MV-4-11 (cell line): ENCODE measurements around the gene EHD4.

Experiments
- DNase-seq: peaks from one replicate; lab custom pipeline; 2025; lab: John Stamatoyannopoulos, UW

Gene EHD4

DNA sequence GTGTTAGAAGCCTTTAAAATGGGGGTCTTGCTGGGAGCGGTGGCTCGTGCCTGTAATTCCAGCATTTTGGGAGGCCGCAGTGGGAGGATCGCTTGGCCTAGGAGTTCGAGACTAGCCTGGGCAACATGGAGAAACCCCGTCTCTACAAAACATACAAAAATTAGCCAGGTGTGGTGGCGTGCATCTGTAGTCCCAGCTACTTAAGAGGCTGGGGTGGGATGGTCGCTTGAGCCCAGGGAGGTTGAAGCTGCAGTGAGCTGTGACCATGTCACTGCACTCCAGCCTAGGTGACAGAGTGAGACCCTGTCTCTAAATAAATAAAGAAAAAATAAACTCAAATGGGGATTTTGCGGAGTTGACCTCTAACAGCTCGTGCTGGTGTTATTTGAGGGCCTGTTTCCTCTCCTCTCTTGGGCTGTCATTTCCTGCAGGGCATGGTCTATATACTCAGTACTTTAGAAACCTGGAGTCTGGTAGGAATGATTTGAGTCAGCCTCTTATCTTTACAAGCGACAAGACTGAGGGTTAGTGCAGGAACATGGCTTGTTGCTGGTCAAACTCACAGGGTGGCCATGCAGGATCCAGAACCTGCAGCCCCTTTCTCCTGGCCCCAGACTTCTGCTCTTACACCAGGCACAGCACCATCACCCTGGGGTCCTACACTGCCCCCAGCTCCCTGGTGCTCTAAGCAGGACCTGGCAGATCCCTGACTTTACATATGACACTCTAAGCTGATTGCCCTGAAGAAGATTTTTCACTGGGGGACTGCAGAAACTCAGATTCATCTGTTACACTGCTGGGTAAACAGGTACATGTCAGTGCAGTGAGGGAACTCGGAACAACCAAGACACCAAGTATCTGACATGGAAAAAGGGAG, 15.1 kb downstream of the EHD4 start:
- no peak for DNase-seq

DNA sequence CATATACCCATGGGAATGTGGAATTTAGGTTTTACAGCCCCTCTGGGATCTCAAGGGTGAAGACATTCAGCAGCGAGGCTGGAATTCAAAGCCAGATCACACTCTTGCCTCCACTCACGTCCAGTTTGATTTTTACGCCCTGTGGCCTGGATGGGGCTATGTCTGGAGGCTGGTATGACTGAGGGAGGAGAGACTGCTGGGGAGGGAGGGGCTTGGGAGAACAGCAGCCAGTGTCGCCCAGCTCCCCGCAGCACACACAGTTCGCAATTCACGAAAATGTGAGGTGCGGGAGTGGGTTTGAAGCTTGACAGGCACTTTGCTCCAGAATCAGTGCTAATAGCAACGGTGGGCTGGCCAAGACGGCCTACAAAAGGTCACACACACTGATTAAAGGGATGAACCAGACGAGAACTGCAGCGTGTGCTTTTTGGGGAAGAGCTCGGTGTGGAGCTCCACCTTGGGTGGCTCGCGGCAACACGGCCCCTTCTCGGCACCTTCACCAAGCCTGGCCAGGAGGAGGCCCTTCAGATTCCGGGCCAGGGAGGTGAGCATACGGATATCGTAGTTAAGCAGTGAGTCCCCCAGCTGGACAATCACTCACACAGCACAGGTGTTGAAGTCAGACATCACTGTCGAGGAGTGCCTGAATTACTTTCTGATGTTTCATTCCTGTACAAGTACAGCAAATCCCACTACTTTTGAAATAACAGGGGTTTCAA, 16.4 kb downstream of the EHD4 start:
- DNase-seq = no peak

DNA sequence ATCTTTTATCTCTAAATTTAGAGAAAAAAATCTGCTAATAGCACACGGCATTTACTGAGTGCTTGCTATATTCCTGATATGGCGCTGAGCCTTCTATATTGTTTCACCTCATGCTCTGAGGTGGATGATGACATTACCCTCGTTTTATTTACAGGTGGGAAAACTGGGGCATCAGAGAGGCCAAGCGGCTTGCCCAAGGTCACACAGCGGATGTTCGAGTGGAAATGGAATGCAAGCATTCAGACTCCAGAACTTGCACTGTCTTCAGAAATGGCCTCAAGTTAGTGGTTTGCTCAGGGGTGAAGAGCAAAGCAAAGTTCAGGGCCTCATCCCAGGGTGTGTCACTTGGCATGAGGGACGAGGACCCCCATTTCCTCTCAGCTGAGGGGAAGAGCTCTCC, 17.3 kb downstream of the EHD4 start:
- DNase-seq = no peak

DNA sequence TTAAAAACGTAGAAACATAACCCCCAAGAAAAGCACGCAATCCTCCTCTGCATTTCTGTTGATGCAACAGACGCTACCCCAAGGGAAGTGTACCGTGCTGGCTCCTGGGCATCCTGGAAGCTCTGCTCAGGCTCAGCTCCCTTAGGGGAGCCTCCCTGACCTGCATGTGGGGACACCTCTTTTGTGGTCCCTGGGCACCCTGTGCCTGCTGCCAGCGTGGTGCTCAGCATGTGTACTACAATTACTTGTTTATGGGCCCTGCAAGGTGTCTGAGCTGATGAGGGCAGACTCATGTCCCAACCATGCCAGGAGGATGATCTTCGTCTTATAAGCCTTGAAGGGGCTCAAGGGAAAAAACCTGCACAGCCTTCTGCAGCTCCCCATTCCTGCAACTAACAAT, 18.3 kb downstream of the EHD4 start:
- DNase-seq = no peak

DNA sequence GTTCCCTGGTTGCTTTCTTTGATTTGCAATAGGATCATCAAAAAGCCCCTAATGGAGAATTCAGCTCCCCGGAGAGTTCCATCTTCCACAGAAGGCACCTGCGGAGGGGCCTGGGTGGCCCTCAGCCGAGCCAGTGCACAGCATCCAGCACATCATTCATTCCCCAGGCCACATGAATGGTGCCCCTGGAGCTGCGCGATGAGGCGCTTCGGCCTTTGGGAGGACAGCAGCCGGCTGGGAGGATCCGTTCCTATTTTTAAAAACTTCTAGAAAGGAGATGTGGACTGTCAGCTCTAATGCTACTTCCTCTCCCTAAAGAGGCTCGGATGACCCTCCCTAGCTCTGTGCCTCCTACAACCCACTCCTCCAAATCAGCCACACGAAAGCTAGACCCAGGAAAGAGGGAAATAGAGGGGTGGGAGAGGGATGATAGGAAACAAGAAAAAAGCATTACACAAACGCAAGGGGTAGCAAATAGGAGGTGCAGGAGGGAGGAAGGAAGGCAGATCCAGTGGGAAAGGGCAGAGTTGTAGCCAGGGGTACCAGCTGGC, 20.3 kb downstream of the EHD4 start:
- peak; percentile 46 for DNase-seq

DNA sequence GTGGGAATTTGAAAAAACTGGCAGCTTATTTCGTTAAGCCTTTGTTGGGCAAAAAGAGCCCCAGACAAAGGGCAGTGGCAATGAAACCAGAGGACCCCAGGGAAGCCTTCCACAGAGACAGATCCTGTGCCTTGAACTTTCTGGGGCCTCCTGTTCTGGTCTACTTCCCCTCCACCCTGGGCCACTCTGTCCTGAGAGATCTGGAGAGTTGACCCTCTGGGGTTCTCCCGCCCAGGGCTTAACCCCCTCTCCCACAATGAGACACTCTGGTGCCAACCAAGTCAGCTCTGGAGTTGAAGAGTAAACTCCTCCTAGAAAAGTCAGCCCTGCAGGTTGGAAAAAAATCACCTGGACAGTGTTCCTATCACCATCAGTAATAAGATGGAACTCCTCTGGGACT, 20.8 kb downstream of the EHD4 start:
- no peak for DNase-seq

DNA sequence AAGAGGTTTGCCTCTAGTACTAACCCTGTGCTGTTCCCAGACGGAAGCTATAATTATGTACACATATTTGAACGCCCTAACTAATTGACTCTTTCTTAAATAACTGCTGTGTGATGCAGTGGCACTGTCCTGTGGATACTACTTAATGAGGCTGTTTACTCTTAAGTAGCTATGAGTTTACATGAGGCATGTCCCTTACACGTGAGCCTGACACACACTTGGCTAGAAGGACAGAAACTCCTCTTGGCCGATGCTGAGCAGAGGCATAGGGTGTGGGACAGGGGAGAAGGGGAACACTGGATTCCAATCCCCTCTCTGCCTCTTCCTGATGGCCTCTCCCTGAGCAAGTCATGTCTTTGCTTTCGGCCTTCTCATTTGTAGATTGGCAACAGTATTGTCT, 21.9 kb downstream of the EHD4 start:
- DNase-seq = no peak

DNA sequence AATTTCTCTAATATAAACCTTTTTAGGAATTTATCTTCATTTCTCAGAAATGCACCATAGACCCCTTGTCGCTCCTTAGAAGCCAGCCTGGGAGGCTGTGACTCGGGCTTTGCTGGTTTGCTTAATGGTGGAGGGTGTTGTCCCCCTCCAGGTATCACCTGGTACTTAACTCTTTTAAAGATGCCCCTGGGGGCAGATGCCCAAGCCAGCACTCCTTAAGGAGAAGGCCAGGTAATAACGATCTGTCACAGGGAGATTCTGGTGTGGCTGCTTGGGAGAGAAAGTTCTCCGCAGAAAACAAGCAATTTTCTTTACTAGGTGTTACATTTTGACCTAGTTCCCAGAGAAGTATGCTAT, 22.3 kb downstream of the EHD4 start:
- no peak for DNase-seq

DNA sequence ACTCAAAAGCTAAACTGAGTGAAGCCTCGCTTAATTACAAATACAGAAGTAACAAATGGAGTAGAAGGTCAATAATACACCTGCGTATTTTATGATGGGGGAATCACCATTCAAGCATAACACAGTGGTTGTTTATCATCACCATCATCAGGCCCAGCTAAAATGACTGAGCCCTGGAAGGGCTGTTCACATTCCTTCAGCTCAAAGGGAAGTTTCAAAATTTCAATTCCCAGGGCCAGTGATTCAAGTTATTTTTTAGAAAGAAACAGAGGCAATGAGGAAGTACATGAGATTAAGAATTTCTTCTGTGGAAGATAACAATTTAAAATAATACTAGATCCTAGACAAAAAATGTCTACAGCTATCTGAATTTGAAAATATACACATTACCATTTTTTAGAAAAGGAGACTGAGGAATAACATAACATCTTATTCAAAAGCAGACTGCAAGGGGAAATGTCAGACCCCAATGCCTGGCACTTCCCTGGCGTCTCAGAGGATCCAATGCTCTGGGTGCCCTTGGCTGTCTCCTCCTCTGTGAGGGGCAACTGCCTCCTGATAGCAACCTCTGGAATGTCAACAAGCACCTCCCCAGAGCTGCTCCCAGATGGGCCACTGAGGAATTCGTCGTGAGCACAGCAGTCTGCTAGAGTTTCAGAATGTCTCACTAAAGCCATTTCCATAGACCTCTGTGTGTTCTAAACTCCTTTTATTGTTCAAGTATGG, 22.8 kb downstream of the EHD4 start:
- no peak for DNase-seq

DNA sequence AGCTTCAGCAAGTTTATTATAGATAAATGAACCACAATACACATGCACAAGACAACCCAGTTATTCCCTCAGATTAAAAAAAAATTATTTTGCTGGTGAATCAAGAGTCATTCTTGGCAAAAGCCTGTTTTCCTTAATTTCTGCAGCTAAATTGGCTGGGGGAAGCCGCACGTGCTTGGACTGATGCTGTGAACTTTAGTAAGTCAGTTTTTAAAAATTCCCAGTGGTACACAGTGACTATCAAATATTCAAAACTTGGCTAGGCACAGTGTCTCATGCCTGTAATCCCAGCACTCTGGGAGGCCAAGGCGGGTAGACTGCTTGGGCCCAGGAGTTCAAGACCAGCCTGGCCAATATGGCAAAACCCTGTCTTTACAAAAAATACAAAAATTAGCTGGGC, 23.9 kb downstream of the EHD4 start:
- no peak for DNase-seq

DNA sequence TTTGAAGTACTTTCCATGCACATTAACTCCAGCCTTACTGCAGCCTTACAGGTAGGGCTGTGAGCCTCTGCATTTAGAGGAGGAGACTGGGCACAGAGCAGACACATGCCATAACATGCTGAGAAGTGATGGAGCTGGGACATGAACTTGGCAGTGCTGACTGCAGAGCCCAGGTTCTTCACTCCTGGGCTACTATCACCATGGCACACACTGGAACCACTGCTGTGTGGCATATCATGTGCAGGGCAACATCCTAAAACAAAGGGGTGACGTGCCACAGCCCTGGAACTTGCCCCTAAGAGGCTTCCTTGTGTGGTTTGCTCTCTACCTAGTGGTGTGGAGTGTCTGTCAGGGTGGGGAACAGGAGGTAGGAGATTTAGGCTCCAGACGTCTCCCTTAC, 25.4 kb downstream of the EHD4 start:
- DNase-seq = no peak

DNA sequence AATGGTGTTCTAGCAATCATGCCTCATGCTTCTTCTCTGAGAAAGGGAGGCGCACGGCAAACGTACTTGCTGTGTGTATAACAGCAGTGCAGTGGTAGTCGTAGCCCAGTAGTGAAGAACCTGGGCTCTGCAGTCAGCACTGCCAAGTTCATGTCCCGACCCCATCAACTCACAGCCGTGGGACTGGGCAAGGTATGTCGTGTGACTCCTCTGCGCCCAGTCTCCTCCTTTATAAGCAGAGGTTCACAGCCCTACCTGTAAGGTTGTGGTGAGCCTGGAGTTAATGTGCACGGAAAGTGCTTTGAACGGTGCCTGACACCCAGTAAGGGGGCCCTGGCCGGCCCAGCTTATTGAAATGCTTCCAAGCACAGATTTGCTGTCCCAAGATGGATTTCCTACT, 26.6 kb downstream of the EHD4 start:
- no peak for DNase-seq

DNA sequence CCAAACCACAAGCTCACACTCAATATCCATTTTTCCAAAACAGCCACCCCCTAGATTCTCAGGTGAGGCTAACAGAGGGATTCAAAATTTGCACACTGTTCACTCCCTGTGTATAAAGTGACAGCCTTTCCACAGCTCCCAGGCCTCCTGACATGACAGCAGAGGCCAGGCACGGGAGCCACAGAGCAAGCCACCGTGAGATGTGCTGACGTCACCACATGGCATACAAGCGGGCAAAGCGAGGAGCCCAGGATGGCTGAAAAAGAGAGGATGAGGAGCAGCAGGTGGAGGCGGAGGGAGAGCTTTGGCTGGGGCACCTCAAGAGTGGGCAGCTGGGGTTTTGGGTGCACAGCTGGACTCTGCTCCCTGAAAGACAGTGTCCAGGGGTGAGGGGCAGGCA, 27.1 kb downstream of the EHD4 start:
- DNase-seq = no peak

DNA sequence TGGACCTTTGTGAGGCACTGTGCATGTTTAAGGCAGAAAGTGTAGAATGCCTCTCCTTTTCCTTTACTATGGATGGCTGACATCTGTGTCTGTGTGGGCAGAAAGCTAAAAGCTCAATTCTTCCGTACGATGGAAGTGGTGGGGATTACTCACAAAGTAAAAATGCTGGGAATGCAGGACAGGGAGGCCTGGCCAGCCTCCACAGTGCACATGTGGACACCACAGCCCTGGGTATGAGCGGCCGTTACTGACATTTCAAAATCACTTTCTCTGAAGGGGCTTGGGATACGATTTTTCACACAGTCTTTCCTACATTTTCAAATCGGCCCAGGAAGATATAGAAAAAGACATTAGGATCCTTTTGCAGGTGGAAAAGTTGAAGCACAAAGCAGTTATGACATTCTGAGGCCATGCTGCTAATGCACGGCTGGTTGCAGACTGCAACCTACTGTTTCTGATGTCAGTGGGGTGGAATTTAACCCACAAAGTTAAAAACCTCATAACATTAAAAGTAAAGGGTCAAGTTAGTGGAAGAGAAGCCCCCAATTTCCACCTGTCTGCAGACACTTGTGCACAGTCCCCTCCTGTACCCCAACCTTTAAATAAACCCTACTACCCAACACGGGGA, 27.9 kb downstream of the EHD4 start:
- DNase-seq = no peak

DNA sequence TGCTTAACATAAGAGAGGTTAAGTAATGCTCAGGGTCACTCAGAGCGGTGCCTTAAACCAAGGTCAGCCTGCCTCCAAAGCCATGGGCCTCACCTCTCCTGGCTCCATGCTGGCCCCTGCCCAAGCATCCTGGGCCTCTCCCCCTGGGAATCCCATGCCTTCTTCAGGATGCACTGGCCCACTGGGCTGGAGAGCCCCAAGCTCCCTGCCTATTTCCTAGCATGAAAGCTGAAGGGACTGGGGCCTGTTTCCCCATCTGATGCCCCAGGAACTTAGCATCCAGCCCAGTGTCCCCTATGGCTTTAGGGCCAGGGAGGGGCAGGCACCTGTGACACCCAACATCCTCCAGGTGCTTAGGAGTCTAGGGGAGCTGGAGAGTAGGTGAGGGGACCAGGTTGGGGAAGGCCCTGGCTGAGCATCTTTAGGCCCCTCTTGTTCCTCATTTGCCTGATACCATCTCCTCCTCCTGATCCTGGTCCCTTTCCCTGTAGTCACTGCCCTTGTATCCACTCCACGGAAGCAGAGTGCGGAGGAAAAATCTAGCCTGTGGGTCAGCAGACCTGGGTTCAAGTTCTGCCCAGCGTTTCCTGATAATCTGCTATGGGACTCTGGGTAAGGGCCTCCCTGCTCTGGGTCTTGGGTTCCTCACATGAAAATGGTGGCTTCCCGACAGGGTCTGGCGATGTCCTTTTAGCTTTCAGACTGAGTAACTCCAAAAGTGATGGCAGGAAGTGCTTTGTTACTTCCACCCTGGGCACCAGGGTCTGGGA, 28.6 kb downstream of the EHD4 start:
- DNase-seq = no peak

DNA sequence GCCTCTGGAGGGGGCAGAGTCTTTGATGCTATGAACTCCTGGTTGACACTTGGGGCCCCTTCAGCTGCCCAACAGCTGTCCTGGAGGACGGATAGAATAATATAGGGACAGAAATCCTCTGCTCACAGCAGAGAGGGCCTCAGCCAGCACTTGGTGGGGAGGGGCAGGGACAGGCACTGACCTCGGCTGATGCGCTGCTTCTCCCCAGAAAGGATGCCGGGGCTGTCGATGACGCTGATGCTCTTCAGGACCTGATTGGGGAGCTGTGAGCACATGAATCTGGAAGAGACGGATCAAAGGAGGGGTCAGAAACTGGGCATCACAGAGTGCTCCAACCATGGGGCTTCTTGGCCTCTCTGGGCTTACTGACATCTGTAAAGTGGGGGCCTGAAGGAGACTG, 29.5 kb downstream of the EHD4 start:
- no peak for DNase-seq

DNA sequence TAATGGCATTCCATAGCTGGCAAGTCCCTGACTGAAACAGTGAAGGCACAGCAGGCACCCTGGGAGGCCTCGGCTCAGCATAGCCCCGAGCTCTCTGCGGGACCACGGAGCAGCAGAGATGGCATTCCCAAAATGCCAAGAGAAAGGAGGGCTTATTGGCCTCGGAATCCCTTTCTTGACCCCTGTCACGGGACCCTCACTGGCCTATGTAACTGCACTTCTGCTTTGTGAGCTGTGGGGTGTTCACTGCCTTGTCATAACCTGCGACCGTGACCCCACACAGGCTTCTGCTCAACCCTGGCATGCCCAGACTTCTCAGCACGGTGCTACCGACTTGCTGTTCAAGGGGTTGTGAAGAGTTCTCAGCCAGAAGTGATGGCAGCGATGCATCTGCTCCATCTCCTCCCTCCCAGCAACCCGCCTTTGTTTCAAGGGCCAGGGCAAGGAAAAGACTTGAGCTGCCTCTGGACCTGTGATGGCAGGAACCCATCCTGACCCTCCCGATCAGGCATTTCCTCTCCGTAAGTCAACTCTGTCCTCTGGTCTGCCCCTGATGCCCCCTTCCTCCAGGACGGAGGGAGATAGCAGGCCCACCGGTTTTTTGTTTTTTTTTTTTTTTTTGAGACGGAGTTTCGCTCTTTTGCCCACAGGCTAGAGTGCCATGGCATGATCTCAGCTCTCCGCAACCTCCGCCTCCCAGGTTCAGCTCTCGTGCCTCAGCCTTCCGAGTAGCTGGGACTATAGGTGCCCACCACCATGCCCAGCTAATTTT, 30.5 kb downstream of the EHD4 start:
- no peak for DNase-seq

DNA sequence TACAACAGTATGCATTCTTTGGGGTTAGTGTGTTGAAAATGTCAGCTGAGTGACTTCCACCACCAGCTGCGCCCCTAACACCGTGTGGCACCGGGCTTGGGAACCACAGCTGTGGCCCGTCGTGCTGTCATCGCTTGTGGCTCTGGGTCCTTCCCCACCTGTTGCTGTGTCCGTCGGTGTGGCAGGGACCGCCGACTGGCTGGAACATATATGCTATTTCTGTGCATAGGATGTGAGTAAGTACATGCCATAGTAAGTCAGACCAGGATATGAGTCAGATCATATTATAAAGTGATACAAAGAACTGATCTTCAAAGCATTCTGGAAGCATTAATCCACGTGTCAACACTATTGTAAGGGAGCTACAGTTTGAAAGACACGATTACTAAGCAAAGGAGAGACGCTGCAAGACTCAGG, 31.9 kb downstream of the EHD4 start:
- no peak for DNase-seq

DNA sequence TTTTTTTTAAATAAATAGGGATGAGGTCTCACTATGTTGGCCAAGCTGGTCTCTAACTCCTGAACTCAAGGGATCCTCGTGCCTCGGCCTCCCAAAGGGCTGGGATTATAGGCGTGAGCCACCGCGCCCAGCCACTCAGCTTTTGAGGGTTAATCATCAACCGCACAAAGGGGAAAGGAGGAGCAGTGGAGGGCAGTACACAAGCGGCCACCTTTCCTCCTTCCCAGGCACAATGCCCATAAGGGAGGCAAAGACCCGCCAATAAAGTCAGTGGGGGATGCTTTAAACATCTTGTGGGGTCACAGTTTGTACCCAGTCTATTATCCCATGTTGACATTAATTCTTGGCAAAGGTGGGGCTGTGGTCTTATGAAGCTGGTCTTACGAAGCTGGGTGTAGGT, 32.4 kb downstream of the EHD4 start:
- DNase-seq = no peak

DNA sequence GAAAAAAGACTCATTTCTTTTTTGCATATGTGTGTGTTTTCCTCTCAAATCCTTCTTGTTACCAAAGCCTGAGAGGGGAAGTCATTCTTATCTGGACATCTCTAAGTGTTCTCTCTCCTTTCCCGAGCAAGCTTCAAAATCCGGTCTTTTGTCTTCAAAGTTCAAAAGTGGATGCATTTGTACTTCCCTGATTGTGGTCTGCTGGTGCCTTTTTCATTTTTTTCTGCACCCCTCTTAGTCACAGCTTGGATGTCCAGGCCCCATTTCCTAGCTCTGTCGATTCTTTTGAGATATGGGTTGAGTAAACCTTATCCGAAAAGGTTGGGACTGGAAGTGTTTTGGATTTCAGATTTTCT, 34.8 kb downstream of the EHD4 start:
- DNase-seq = no peak
